LNCaP clone FGC (cell line): Measurements from ENCODE around the gene ETF1.
A peak's percentile ranks its signal among the peaks of the same experiment; 100 is the strongest.

Source experiments
- DNase-seq: peaks from one replicate; pipeline ENCODE4 v3.0.0-alpha.2; 2011; ENCODE audit warnings: low read depth
- H3K4me3 ChIP-seq: 2 replicates; pipeline ENCODE4 v1.5.1; 2011; ENCODE audit warnings: mild to moderate bottlenecking, low read depth, low read length, control low read depth
- CTCF ChIP-seq: IDR thresholded peaks from 2 replicates; pipeline ENCODE4 v1.5.1; 2012; ENCODE audit warnings: mild to moderate bottlenecking; ENCODE audit not compliant: control insufficient read depth, insufficient read depth; ENCODE audit errors: extremely low read depth

Gene ETF1

DNA sequence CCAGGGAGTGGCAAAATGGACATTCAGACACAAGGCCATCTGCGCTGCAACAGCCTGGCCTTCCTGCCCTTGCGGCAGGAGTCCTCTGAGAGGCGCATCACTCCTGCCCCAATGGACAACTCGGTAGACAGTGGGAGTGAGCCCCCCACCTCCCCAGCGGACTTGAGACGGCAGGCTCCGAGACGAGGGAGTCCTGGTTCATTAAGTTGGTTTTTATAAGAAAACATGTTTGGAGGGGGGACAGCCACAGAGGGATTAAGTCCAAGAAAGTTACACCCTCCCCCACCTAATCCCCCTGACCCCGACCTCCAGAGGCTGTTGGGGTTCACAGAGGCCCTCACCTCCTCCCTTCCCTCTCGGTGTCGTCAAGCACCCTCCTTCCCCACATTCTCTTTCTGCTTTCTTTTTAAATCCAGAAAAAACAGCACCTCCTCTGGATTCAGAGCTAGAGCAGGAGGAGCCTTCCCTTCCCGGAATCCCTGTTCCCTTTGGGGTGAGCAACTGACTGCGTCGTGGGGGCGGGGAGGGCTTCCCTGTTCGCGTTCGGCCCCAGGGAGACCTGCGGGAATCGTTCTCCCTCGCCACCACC lies 79.5 kb downstream of the ETF1 start:
- no peak for TF ChIP-seq CTCF
- DNase-seq = no peak
- peak overlapping the region; percentile 75 for H3K4me3 ChIP-seq

GRCh38 chr5:138461343-138462125 lies 81.5 kb downstream of the ETF1 start:
- H3K4me3 ChIP-seq = no peak overlapping the region
- TF ChIP-seq CTCF = peak; percentile 14; the same call in 1 of the 2 replicates
- peak; percentile 69 for DNase-seq

DNA sequence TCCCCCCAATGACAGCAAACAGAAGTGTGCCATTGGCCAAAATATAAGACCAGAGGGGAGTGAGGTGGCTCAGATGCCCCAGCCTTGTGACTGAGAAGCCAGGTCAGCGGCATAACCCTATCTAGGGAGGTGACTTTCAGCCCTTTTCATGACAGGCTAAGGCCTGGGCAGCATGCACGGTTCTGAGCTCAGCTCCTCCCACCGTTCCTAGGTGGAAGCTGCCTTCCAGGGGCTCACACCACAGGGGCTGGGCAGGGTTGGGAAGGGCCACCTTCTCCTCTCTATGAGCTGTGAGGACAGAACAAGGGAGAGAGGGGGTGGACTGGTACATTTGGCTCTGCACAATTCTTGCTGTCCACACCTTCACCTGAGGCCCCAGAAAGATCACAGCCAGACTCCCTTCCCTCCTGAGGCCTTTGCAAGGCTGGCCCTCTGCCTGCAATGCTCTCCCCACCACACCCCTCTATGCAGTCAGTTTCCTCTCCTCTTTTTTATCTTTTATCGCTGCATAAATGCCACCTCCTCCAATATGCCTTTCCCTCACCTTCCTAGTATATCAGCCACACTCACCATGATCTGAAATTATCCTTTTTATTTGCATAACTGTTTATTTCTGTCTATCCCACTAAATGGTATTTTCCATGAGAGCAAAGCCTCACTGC lies 82.9 kb downstream of the ETF1 start:
- H3K4me3 ChIP-seq = no peak overlapping the region
- no peak for TF ChIP-seq CTCF
- DNase-seq = no peak

DNA sequence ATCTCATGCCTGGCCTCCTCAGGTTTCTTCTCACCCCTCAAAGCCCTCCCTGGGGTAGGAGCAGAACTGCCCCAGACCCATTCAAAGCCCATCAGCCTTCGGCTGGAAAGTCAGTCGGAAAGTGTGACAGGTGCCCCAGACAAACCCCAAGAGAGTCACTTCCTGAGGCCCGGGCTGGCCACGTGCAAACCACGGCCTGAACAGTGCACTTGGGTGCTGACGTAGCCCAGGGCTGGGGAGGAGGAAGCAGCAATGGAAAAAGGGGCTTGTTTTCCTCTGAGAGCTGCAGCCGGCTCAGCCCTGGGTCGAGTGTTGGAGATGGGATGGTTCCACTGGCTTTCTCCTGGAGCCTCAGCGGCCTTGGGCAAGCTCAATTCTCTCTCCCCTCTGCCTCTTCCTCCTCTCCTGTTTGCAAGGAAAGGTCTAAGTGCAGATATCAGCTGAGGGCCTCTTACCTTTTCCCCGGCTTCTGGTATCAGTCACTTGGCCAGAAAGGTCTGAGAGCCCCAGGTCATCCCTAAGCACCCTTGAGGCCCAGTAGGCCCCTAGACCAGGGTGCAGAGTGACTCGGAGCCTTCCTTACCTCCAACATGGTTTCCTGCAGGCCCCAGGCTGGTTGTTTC lies 83.6 kb downstream of the ETF1 start:
- no peak overlapping the region for H3K4me3 ChIP-seq
- TF ChIP-seq CTCF = no peak
- no peak for DNase-seq

GRCh38 chr5:138458856-138459255 lies 84.2 kb downstream of the ETF1 start:
- H3K4me3 ChIP-seq = no peak overlapping the region
- TF ChIP-seq CTCF = no peak
- DNase-seq = no peak

DNA sequence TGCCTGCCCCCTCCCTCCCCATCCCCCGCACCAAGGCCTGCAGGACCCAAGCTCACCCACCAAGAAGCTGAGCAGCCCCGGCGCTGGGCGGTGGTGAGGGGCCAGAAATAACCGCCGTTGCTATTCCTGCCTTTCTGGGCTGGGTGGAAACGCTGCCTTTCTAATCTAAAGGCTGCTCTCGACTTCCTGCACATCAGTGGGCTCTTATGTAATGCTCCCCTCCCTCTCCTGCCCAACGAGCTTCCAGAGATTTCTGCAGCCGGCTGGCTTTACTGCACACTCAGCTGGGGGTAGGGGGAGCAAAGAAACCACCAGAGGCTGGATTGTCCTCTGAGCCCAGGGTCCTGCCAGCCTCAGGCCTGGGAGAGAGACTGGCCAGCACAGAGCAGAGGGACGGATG lies 84.7 kb downstream of the ETF1 start:
- no peak for TF ChIP-seq CTCF
- DNase-seq = no peak
- H3K4me3 ChIP-seq = no peak overlapping the region
